Left lung (tissue), 10 donors: ENCODE results near the gene CBL. TPM values are rescaled to one million over a fixed set of nuclear protein-coding genes. Genes with fewer than 3 reads are reported as not detected.
A peak's percentile ranks its signal among the peaks of the same experiment; 100 is the strongest.

Experiments used
- ATAC-seq: fragments of 200-7000 bp; cut with Tn5 transposase; one replicate; pipeline ENCODE4 v1.9.1; 2020; ENCODE audit warnings: moderate library complexity
- DNase-seq, 4 donors: peaks; one replicate each; pipeline ENCODE4 v3.0.0-alpha.2; 2013 to 2020
- H3K27ac ChIP-seq, 2 donors: fragments of 200-600 bp; sonication (generic) in 1 of 2; one replicate each; pipeline versions ENCODE4 v1.5.0 to v1.8.0; 2020 to 2021
- H3K27me3 ChIP-seq, 2 donors: fragments of 200-600 bp; sonication (generic) in 1 of 2; one replicate each; pipeline versions ENCODE4 v1.5.0 to v1.8.0; 2020 to 2021
- H3K36me3 ChIP-seq, 2 donors: fragments of 200-600 bp; sonication (generic) in 1 of 2; one replicate each; pipeline versions ENCODE4 v1.5.0 to v1.8.0; 2020 to 2021
- H3K4me1 ChIP-seq, 2 donors: fragments of 200-600 bp; one replicate each; pipeline ENCODE4 v1.8.0; 2021
- H3K4me3 ChIP-seq, 2 donors: fragments of 200-600 bp; sonication (generic) in 1 of 2; one replicate each; pipeline versions ENCODE4 v1.5.0 to v1.8.0; 2020 to 2021; ENCODE audit warnings: mild to moderate bottlenecking in 1 of 2
- H3K9me3 ChIP-seq, 2 donors: fragments of 200-600 bp; sonication (generic) in 1 of 2; one replicate each; pipeline versions ENCODE4 v1.5.0 to v1.8.0; 2020 to 2021
- intact Hi-C, 2 donors: fragments of 100-400 bp; cut with DNase I; formaldehyde crosslinking; loops; one replicate each; pipeline versions ENCODE4 v1.11.2 to v1.14.2; 2022
- polyA plus RNA-seq, 6 donors: library from polyadenylated mRNA; unstranded; fragments of 120-200 nt; gene quantifications; one replicate each; pipeline ENCODE4 v1.2.1, GENCODE V29; 2013; ENCODE audit not compliant: insufficient read length in 6 of 6
- total RNA-seq, 2 donors: library from RNA; stranded (reverse); fragmentation: NEBNext Ultra II Directional; extraction: Animal tissue kit (Norgen Biotek cat#: 25700); gene quantifications; one replicate each; pipeline ENCODE4 v1.2.1, GENCODE V29; 2021
- TF ChIP-seq, protein P1 (sequence below), 2 donors: fragments of 200-600 bp; sonication (generic) in 1 of 2; IDR thresholded peaks; one replicate each; pipeline versions ENCODE4 v1.5.0 to v1.8.0; 2021; ENCODE audit warnings: antibody characterized with exemption in 2 of 2
- donor health status: DM: no; HTN: yes; CAD: no.
- donor health status: DM: no; HTN: no; CAD: no.

Gene CBL
- total and polyA plus RNA-seq, 8 donors: 18.9 to 36.6 (median 22.1) TPM

DNA sequence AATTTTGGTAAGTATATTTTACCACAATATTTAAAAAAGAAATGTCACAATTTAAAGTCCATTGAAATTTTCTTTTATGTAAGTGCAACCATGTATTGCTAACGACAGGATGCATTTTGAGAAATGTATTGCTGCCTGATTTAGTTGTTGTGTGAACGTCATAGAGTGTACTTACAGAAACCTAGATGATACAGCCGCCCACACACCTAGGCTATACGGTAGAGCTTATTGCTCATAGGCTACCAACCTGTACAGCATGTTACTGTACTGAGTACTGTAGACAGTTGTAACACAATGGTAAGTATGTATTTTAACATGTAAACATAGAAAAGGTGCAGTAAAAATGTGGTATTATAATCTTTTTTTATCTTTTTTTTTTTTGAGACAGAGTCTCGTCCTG, 48.1 kb downstream of the CBL start:
- Histone ChIP-seq H3K27ac (no peak overlapping the region), H3K4me1 (no peaks in the 10 kb centered on the region), H3K9me3 (no peaks in the 10 kb centered on the region), H3K36me3 (peaks cover 0 to 6% of the 10 kb centered on the region in 2 donors), H3K27me3 (no peaks in the 10 kb centered on the region), H3K4me3 (no peak overlapping the region)
- TF ChIP-seq, protein P1, sequence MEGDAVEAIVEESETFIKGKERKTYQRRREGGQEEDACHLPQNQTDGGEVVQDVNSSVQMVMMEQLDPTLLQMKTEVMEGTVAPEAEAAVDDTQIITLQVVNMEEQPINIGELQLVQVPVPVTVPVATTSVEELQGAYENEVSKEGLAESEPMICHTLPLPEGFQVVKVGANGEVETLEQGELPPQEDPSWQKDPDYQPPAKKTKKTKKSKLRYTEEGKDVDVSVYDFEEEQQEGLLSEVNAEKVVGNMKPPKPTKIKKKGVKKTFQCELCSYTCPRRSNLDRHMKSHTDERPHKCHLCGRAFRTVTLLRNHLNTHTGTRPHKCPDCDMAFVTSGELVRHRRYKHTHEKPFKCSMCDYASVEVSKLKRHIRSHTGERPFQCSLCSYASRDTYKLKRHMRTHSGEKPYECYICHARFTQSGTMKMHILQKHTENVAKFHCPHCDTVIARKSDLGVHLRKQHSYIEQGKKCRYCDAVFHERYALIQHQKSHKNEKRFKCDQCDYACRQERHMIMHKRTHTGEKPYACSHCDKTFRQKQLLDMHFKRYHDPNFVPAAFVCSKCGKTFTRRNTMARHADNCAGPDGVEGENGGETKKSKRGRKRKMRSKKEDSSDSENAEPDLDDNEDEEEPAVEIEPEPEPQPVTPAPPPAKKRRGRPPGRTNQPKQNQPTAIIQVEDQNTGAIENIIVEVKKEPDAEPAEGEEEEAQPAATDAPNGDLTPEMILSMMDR (IDR thresholded peaks at IDR 0.05): no peak
- no peak for ATAC-seq
- no peak for DNase-seq
- intact Hi-C loops: no loop called here

- peaks cover 0 to 21% of the 10 kb centered on the region in 2 donors for H3K4me1 ChIP-seq
- TF ChIP-seq, protein P1 (IDR thresholded peaks at IDR 0.05): no peak
- H3K4me3 ChIP-seq: no peak overlapping the region
- DNase-seq (no peak), ATAC-seq (no peak)
- no peaks in the 10 kb centered on the region for H3K9me3 ChIP-seq
- intact Hi-C loops: no loop called here
- no peaks in the 10 kb centered on the region for H3K36me3 ChIP-seq
- no peaks in the 10 kb centered on the region for H3K27me3 ChIP-seq
- no peak overlapping the region for H3K27ac ChIP-seq
Measured at GRCh38 chr11:119258180-119258579, 52.0 kb downstream of the CBL start.

- no peaks in the 10 kb centered on the region for H3K27me3 ChIP-seq
- TF ChIP-seq, protein P1 (IDR thresholded peaks at IDR 0.05): no peak
- H3K4me3 ChIP-seq: no peak overlapping the region
- H3K36me3 ChIP-seq: no peaks in the 10 kb centered on the region
- no peak overlapping the region for H3K27ac ChIP-seq
- intact Hi-C loops: no loop called here
- no peaks in the 10 kb centered on the region for H3K9me3 ChIP-seq
- no peak for DNase-seq
- peaks cover 4 to 29% of the 10 kb centered on the region in 2 donors for H3K4me1 ChIP-seq
- ATAC-seq: no peak
Measured at GRCh38 chr11:119258983-119259382, 52.8 kb downstream of the CBL start.

- DNase-seq (no peak), ATAC-seq (no peak)
- Histone ChIP-seq H3K9me3 (no peaks in the 10 kb centered on the region), H3K27ac (peak overlapping the region in 1 of 2 donors; percentile 40), H3K27me3 (no peaks in the 10 kb centered on the region), H3K4me3 (no peak overlapping the region), H3K4me1 (peaks cover 5 to 44% of the 10 kb centered on the region in 2 donors), H3K36me3 (no peaks in the 10 kb centered on the region)
- intact Hi-C loops: no loop called here
- TF ChIP-seq, protein P1 (IDR thresholded peaks at IDR 0.05): no peak
Measured at GRCh38 chr11:119262668-119263351, 56.7 kb downstream of the CBL start.

DNA sequence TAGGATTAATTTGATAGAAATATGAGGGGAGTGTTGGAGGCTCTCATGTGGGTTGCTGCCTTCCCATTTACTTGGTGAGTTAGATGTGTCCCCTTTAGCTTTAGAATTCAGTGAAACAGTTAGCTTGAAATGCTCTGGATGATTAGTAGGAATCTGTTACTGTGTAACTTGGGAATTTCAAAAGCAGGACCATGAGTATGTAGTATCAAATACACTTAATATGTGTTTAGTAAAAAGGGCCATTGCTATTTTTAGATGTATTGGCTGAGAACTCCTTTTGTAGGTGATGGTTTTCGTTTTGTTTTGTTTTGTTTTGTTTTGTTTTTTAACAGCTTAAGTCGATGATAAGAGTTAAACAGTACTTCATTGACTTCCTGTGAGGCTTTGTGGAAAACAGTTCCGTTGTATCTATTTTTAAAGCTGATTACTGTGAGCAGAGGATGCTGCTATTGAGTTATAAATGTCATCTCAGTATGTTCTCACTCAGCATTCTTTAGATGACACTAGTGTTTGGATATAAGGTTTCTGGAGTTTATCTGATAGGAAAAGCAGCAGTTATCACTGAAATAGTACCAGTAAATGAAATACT, 57.3 kb downstream of the CBL start:
- Histone ChIP-seq H3K9me3 (no peaks in the 10 kb centered on the region), H3K4me1 (peaks cover 5 to 51% of the 10 kb centered on the region in 2 donors), H3K27me3 (no peaks in the 10 kb centered on the region), H3K4me3 (no peak overlapping the region), H3K36me3 (no peaks in the 10 kb centered on the region), H3K27ac (peak overlapping the region in 1 of 2 donors; percentile 40)
- intact Hi-C loops: no loop called here
- DNase-seq (peak in 1 of 4 donors; percentile 7), ATAC-seq (no peak)
- TF ChIP-seq, protein P1 (IDR thresholded peaks at IDR 0.05): no peak
